ENCODE results near the gene TRPM4. TPM values are rescaled to one million over a fixed set of nuclear protein-coding genes. Genes with fewer than 3 reads are reported as not detected.

Gene TRPM4
- total RNA-seq, 4 donors from 2014 or later = 50.7 to 76.2 (median 70.3) TPM

GRCh38 chr19:49188626-49189200, 31.1 kb downstream of the TRPM4 start:
- DNase-seq (ENCODE audit: low spot score in 2 of 2) = no peak
- TF ChIP-seq POLR2A (IDR thresholded peaks at IDR 0.05) (no peak), CTCF (IDR thresholded peaks at IDR 0.05) (no peak)
- WGBS, 2 donors = 89 to 91% methylated on average over 21 of the region's 21 CpGs
- H3K4me3 ChIP-seq (ENCODE audit: low read depth, poor library complexity, severe bottlenecking) = no peak overlapping the region
- intact Hi-C loops (cut with DNase I; ENCODE audit: low total_unique reads) = no loop called here

DNA sequence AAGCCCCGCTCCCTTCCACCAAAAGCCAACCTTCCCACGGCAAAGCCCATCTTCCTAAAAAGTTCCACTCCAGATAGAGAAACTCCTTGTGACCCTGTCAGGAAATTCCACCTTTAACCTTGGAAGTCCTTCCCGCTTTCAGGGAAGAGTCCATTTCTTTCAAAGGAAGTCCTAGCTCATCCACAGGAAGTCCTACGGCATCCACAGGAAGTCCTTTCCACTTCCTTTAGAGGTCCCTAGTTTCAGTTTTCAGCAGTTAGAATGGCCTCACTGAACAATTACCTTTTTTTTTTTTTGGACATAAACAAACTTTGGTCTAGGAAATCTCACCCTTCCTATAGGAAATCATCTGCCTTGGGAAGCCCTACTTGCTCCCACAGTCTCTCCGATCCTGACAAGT, 31.7 kb downstream of the TRPM4 start:
- DNase-seq (ENCODE audit: low spot score in 2 of 2) = no peak
- no peak overlapping the region for H3K4me3 ChIP-seq (ENCODE audit: low read depth, poor library complexity, severe bottlenecking)
- intact Hi-C loops (cut with DNase I; ENCODE audit: low total_unique reads) = no loop called here
- TF ChIP-seq CTCF (IDR thresholded peaks at IDR 0.05) (no peak), POLR2A (IDR thresholded peaks at IDR 0.05) (no peak)
- WGBS, 2 donors = 80 to 84% methylated on average over 5 of the region's 5 CpGs

GRCh38 chr19:49190781-49191180, 33.2 kb downstream of the TRPM4 start:
- no peak for DNase-seq (ENCODE audit: low spot score in 2 of 2)
- intact Hi-C loops (cut with DNase I; ENCODE audit: low total_unique reads) = no loop called here
- TF ChIP-seq CTCF (IDR thresholded peaks at IDR 0.05) (no peak), POLR2A (IDR thresholded peaks at IDR 0.05) (no peak)
- WGBS, 2 donors = 94 to 100% methylated on average over 3 of the region's 3 CpGs
- H3K4me3 ChIP-seq (ENCODE audit: low read depth, poor library complexity, severe bottlenecking) = no peak overlapping the region

GRCh38 chr19:49193822-49194394, 36.3 kb downstream of the TRPM4 start:
- 96 to 97% methylated on average over 6 of the region's 6 CpGs for WGBS, 2 donors
- TF ChIP-seq CTCF (IDR thresholded peaks at IDR 0.05) (no peak), POLR2A (IDR thresholded peaks at IDR 0.05) (no peak)
- intact Hi-C loops (cut with DNase I; ENCODE audit: low total_unique reads) = no loop called here
- no peak for DNase-seq (ENCODE audit: low spot score in 2 of 2)
- no peak overlapping the region for H3K4me3 ChIP-seq (ENCODE audit: low read depth, poor library complexity, severe bottlenecking)

DNA sequence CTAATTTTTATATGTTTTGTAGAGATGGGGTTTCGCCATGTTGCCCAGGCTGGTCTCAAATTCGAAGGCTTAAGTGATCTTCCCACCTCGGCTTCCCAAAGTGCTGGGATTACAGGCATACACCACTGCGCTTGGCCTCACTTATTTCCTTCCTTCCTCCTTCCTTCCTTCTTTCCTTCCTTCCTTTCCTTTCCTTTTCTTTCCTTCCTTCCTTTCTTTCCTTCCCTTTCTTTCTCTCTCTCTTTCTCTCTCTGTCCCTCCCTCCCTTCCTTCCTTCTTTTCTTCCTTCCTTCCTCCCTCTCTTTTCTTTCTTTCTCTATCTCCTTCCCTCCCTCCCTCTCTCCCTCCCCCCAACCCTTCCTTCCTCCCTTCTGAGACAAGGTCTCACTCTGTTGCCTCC, 36.8 kb downstream of the TRPM4 start:
- intact Hi-C loops (cut with DNase I; ENCODE audit: low total_unique reads) = no loop called here
- no peak for DNase-seq (ENCODE audit: low spot score in 2 of 2)
- TF ChIP-seq CTCF (IDR thresholded peaks at IDR 0.05) = no peak
- no peak for TF ChIP-seq POLR2A (IDR thresholded peaks at IDR 0.05)
- WGBS, 2 donors = 85 to 90% methylated on average over 4 of the region's 4 CpGs
- no peak overlapping the region for H3K4me3 ChIP-seq (ENCODE audit: low read depth, poor library complexity, severe bottlenecking)
